Measurements from ENCODE around the gene FAM8A1. TPM values are rescaled to one million over a fixed set of nuclear protein-coding genes. Genes with fewer than 3 reads are reported as not detected.

FAM8A1 gene
- total RNA-seq, 2 experiments from 2014 or later: 6.5 to 11.8 TPM

Small RNA genes within 50 kb of the gene (small RNA-seq; reads per million reads assigned to genes)
- not detected for gene RNU6-190P
- gene SUMO2P13: not detected

Other genes with a start within 250 kb of the FAM8A1 start
- gene CAP2, start 206.7 kb upstream of the FAM8A1 start, total RNA-seq (2014; rRNA removed; shearing (Covaris generic)): not detected in 2 replicates
- not detected in 2 replicates for gene CAP2, start 206.7 kb upstream of the FAM8A1 start, total RNA-seq (2022)
- gene NUP153, start 106.6 kb downstream of the FAM8A1 start, total RNA-seq (2014; rRNA removed; shearing (Covaris generic)): 66.3 and 72.5 TPM in 2 replicates
- gene NUP153, start 106.6 kb downstream of the FAM8A1 start, total RNA-seq (2022): 88.0 and 89.8 TPM in 2 replicates

Measured in OCI-LY7 (cell line).